Adrenal gland (tissue), 5 donors: ENCODE measurements around the gene EPB41L1.

Experiments used
- POLR2A ChIP-seq, 2 donors: fragments of 450-650 bp; IDR thresholded peaks; one replicate each; pipeline ENCODE4 v1.6.1; 2017; ENCODE audit warnings: antibody characterized with exemption in 2 of 2, mild to moderate bottlenecking in 2 of 2, moderate library complexity in 1 of 2
- TF ChIP-seq, protein P1 (sequence below), 6 experiments: fragments of 450-650 bp in 4 of 6; fragments of 200-600 bp in 2 of 6; sonication (generic) in 1 of 6; IDR thresholded peaks; 1 replicate in 5 of 6; 2 replicates in 1 of 6; pipeline versions ENCODE4 v1.5.1 to v1.8.0; 2016 to 2021; ENCODE audit warnings: antibody characterized with exemption in 6 of 6, mild to moderate bottlenecking in 2 of 6, moderate library complexity in 1 of 6
- donor health status: DM: no; HTN: no; CAD: no.

DNA sequence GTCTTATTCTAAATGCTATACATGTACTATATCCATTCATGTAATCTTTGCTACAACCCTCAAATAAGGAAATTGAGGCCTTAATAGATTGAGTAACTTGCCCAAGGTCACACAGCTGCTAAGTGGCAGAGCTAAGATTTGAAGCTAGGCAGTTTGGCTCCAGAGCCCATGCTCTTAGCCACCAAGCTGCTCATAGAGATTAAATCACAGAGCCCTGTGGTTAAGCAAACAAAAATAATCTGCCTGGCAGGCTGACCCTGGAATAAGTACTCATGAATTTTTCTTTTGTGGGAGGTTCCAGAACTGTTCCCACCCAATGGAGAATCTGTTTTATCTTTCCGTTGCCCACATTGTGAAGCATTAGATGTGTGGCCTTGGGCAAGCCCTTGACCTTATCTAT is 89.2 kb downstream of the EPB41L1 start:
- TF ChIP-seq, protein P1, sequence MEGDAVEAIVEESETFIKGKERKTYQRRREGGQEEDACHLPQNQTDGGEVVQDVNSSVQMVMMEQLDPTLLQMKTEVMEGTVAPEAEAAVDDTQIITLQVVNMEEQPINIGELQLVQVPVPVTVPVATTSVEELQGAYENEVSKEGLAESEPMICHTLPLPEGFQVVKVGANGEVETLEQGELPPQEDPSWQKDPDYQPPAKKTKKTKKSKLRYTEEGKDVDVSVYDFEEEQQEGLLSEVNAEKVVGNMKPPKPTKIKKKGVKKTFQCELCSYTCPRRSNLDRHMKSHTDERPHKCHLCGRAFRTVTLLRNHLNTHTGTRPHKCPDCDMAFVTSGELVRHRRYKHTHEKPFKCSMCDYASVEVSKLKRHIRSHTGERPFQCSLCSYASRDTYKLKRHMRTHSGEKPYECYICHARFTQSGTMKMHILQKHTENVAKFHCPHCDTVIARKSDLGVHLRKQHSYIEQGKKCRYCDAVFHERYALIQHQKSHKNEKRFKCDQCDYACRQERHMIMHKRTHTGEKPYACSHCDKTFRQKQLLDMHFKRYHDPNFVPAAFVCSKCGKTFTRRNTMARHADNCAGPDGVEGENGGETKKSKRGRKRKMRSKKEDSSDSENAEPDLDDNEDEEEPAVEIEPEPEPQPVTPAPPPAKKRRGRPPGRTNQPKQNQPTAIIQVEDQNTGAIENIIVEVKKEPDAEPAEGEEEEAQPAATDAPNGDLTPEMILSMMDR (IDR thresholded peaks at IDR 0.05): no peak
- TF ChIP-seq POLR2A (IDR thresholded peaks at IDR 0.05): no peak
